DND-41 (cell line): Measurements from ENCODE around the gene LHPP.

Experiments
- ATAC-seq: fragments of 200-7000 bp; cut with Tn5 transposase; 3 replicates; pipeline ENCODE4 v1.9.1; 2021; ENCODE audit warnings: low read depth; ENCODE audit not compliant: insufficient read depth
- DNase-seq: peaks from one replicate; pipeline ENCODE4 v3.0.0-alpha.2; 2020
- H2AFZ ChIP-seq: 2 replicates; pipeline ENCODE4 v1.6.0; 2012; ENCODE audit warnings: low read depth, low read length
- H3K27ac ChIP-seq: 2 replicates; pipeline ENCODE4 v1.5.1; 2012; ENCODE audit warnings: low read length, inconsistent platforms
- H3K27me3 ChIP-seq: fragments of 200-600 bp; sonication (generic); 2 replicates; pipeline ENCODE4 v1.6.0; 2012; ENCODE audit warnings: low read length, mild to moderate bottlenecking, inconsistent platforms; ENCODE audit not compliant: insufficient read depth, poor library complexity
- H3K36me3 ChIP-seq: 2 replicates; pipeline ENCODE4 v1.5.1; 2012; ENCODE audit warnings: low read length, inconsistent platforms; ENCODE audit not compliant: insufficient read depth
- H3K4me1 ChIP-seq: 2 replicates; pipeline ENCODE4 v1.5.1; 2012; ENCODE audit warnings: mild to moderate bottlenecking, low read length; ENCODE audit not compliant: insufficient read depth
- H3K4me2 ChIP-seq: 2 replicates; pipeline ENCODE4 v1.6.0; 2012; ENCODE audit warnings: mild to moderate bottlenecking, moderate library complexity, low read length, inconsistent platforms; ENCODE audit not compliant: insufficient read depth
- H3K4me3 ChIP-seq, 2 experiments: fragments of 200-600 bp in 1 of 2; shearing (Covaris generic) in 1 of 2; 2 replicates each; pipeline ENCODE4 v1.5.1; 2012 to 2016; ENCODE audit warnings: inconsistent platforms in 2 of 2, low read length in 2 of 2, mild to moderate bottlenecking in 2 of 2, low read depth in 1 of 2, moderate library complexity in 1 of 2
- H3K79me2 ChIP-seq: 2 replicates; pipeline ENCODE4 v1.6.0; 2012; ENCODE audit warnings: low read length, inconsistent platforms; ENCODE audit not compliant: insufficient read depth
- H3K9ac ChIP-seq: 2 replicates; pipeline ENCODE4 v1.6.0; 2012; ENCODE audit warnings: low read depth, mild to moderate bottlenecking, inconsistent platforms, low read length, moderate library complexity
- H3K9me3 ChIP-seq: 2 replicates; pipeline ENCODE4 v1.5.1; 2012; ENCODE audit warnings: low read length, moderate library complexity, mild to moderate bottlenecking, inconsistent platforms; ENCODE audit not compliant: insufficient read depth, severe bottlenecking
- H4K20me1 ChIP-seq: 2 replicates; pipeline ENCODE4 v1.6.0; 2012; ENCODE audit warnings: low read length; ENCODE audit not compliant: insufficient read depth
- EZH2 ChIP-seq: IDR thresholded peaks from 3 replicates; pipeline ENCODE4 v1.6.1; 2012; ENCODE audit warnings: borderline replicate concordance, low read depth, mild to moderate bottlenecking, moderate library complexity, low read length, inconsistent platforms; ENCODE audit not compliant: severe bottlenecking
- TF ChIP-seq, protein P1 (sequence below): IDR thresholded peaks from 2 replicates; pipeline ENCODE4 v1.5.1; 2012; ENCODE audit warnings: borderline replicate concordance, low read length, moderate library complexity, mild to moderate bottlenecking; ENCODE audit not compliant: poor library complexity, severe bottlenecking; ENCODE audit errors: extremely low read depth

LHPP gene

DNA sequence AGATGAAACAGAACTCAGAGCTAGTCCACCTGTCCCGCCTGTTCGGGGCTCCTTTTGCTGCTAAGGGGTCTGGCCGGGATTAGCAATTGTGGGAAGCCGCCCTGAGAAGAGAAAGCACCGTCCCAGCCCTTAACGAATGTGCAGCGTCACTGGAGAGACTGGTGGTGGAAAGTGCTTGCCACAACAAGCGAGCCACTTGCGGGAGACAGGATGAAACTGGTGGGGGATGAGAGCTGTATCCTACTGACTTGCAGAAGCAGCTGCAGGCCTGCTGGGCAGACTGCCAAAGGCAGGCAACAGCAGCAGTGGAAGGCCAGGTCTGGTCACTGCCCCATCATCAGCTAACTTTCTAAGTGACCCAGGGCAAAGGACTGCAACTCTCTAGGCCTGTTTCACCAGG is 187.1 kb downstream of the LHPP start:
- DNase-seq = peak; percentile 93

DNA sequence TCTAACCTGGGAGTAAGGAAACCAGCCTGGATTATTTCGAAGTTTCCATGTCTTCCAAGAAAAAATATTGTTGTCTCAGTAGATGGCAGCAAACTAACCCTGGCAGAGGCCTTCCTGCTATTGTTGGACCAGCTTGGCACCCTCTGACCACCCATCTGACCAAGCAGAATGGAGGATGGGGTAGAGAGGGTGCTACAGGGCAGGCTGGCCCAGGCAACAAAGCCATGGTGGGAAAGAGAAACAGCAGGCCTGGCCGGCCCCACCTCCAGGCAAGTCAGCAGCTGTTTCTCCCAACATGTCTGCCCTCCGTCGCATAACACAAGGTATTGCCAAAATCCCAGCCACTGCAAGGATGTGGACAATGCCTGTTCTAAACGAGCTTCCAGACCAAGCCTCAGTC is 187.6 kb downstream of the LHPP start:
- peak overlapping the region; percentile 68 for H3K4me2 ChIP-seq
- 0 out of 4 replicates have a peak overlapping the region, but pooled peaks of 1 of the 2 experiments have one; percentile 2 for H3K4me3 ChIP-seq
- H3K9me3 ChIP-seq = no peaks in the 10 kb centered on the region
- peaks cover 4% of the 10 kb centered on the region; the same call in 1 of the 2 replicates for H4K20me1 ChIP-seq
- ATAC-seq (no peak), DNase-seq (peak; percentile 33)
- peaks cover 99% of the 10 kb centered on the region for H3K4me1 ChIP-seq
- peaks cover 65% of the 10 kb centered on the region for H3K36me3 ChIP-seq
- peaks cover 95% of the 10 kb centered on the region for H3K79me2 ChIP-seq
- TF ChIP-seq, protein P1, sequence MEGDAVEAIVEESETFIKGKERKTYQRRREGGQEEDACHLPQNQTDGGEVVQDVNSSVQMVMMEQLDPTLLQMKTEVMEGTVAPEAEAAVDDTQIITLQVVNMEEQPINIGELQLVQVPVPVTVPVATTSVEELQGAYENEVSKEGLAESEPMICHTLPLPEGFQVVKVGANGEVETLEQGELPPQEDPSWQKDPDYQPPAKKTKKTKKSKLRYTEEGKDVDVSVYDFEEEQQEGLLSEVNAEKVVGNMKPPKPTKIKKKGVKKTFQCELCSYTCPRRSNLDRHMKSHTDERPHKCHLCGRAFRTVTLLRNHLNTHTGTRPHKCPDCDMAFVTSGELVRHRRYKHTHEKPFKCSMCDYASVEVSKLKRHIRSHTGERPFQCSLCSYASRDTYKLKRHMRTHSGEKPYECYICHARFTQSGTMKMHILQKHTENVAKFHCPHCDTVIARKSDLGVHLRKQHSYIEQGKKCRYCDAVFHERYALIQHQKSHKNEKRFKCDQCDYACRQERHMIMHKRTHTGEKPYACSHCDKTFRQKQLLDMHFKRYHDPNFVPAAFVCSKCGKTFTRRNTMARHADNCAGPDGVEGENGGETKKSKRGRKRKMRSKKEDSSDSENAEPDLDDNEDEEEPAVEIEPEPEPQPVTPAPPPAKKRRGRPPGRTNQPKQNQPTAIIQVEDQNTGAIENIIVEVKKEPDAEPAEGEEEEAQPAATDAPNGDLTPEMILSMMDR = no peak
- TF ChIP-seq EZH2 = no peak
- no peaks in the 10 kb centered on the region for H3K27me3 ChIP-seq
- no peak overlapping the region for H2AFZ ChIP-seq
- H3K27ac ChIP-seq = peak overlapping the region; percentile 99
- H3K9ac ChIP-seq = peak overlapping the region; percentile 72

More for the DNA sequence above, 187.1 kb downstream of the LHPP start:
- peaks cover 95% of the 10 kb centered on the region for H3K79me2 ChIP-seq
- peaks cover 64% of the 10 kb centered on the region for H3K36me3 ChIP-seq
- H3K27ac ChIP-seq = peak overlapping the region; percentile 99
- TF ChIP-seq EZH2 = no peak
- TF ChIP-seq, protein P1 = peak; percentile 30
- H2AFZ ChIP-seq = no peak overlapping the region
- no peaks in the 10 kb centered on the region for H3K9me3 ChIP-seq
- H3K27me3 ChIP-seq = no peaks in the 10 kb centered on the region
- peak overlapping the region; percentile 72 for H3K9ac ChIP-seq
- peaks cover 99% of the 10 kb centered on the region for H3K4me1 ChIP-seq
- peaks cover 4% of the 10 kb centered on the region; the same call in 1 of the 2 replicates for H4K20me1 ChIP-seq
- peak overlapping the region in 1 of 2 experiments; percentile 53; a peak in 2 of 4 replicates for H3K4me3 ChIP-seq
- ATAC-seq = peak; percentile 74
- H3K4me2 ChIP-seq = peak overlapping the region; percentile 68

DNA sequence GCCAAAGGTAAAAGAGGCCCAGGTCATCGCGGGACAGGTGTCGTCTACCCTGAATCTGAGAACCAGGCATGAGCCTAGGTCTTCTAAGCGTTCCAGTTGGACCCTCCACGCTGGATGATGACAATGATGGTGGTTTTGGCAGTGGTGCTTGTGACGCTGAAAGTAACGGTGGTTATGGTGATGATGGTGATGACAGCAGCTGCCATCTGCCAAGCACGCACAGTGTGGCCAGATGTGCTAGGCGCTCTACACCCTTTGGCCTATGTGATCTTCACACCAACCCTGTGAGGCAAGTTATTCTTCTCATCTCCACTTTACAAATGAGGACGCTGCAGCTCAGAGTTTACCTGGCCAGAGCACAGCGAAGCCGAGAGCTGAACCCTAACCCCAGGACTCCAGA is 188.6 kb downstream of the LHPP start:
- Histone ChIP-seq H3K27me3 (no peaks in the 10 kb centered on the region), H3K27ac (peak overlapping the region; percentile 99), H4K20me1 (no peaks in the 10 kb centered on the region; the same call in 1 of the 2 replicates), H3K79me2 (peaks cover 95% of the 10 kb centered on the region), H3K36me3 (peaks cover 66% of the 10 kb centered on the region), H2AFZ (no peak overlapping the region), H3K4me3 (peak overlapping the region in 1 of 2 experiments; percentile 7; a peak in 1 of 4 replicates), H3K4me2 (peak overlapping the region; percentile 41), H3K9ac (peak overlapping the region; percentile 72), H3K9me3 (no peaks in the 10 kb centered on the region), H3K4me1 (peaks cover 100% of the 10 kb centered on the region)
- no peak for ATAC-seq
- TF ChIP-seq, protein P1 = no peak
- no peak for TF ChIP-seq EZH2
- DNase-seq = no peak
